Measurements from ENCODE around the gene HBS1L. TPM values are rescaled to one million over a fixed set of nuclear protein-coding genes. Genes with fewer than 3 reads are reported as not detected.

The HBS1L gene
- total and polyA plus RNA-seq, 10 of the 15 experiments (the other 5 are each of a cell fraction or from before 2014, with no cell fraction given) = 58.7 to 142 (median 78.8) TPM

GRCh38 chr6:134910593-134910935 is 144.1 kb downstream of the HBS1L start:
- no peak overlapping the region for H2AFZ ChIP-seq (ENCODE audit: control insufficient read depth, low read depth, low read length)
- no peaks in the 10 kb centered on the region; a peak in 1 of 4 replicates for H3K27me3 ChIP-seq (replicated peaks in 1 of 2; ENCODE audit: control insufficient read depth in 2 of 2, insufficient read depth in 2 of 2, low read length in 1 of 2)
- ChIA-PET CTCF (no interaction called here), POLR2A (no interaction called here), SMC1A (ENCODE audit: uncharacterized antibody, unreplicated experiment) (no interaction called here), RAD21 (ENCODE audit: unreplicated experiment) (no interaction called here)
- H3K9me3 ChIP-seq (replicated peaks; ENCODE audit: control insufficient read depth, insufficient read depth, low read length) = no peaks in the 10 kb centered on the region
- BruUV-seq (replicated peaks) = no TSS peak
- 95% methylated on average over 1 of the region's 1 CpG for WGBS (ENCODE audit: insufficient coverage, insufficient replicate concordance, low lambda C conversion rate, missing lambda C conversion rate)
- no peak overlapping the region for H3K27ac ChIP-seq (ENCODE audit: control insufficient read depth, insufficient read depth)
- H3K79me2 ChIP-seq (ENCODE audit: control insufficient read depth, insufficient read depth, low read length) = no peaks in the 10 kb centered on the region
- no peak overlapping the region for H3K4me2 ChIP-seq (ENCODE audit: control insufficient read depth, insufficient read depth)
- ATAC-seq (no peak), FAIRE-seq (no peak), DNase-seq (ENCODE audit: low read depth, low spot score) (no peak)
- intact Hi-C loops (cut with micrococcal nuclease; ENCODE audit: unreplicated experiment) (no loop called here), in situ Hi-C loops (cut with MboI) (no loop called here)
- H3K9ac ChIP-seq (ENCODE audit: control insufficient read depth, insufficient read depth, low read length) = no peak overlapping the region
- no peak for TF ChIP-seq HDGF (IDR thresholded peaks at IDR 0.05)
- TF ChIP-seq, protein P1, sequence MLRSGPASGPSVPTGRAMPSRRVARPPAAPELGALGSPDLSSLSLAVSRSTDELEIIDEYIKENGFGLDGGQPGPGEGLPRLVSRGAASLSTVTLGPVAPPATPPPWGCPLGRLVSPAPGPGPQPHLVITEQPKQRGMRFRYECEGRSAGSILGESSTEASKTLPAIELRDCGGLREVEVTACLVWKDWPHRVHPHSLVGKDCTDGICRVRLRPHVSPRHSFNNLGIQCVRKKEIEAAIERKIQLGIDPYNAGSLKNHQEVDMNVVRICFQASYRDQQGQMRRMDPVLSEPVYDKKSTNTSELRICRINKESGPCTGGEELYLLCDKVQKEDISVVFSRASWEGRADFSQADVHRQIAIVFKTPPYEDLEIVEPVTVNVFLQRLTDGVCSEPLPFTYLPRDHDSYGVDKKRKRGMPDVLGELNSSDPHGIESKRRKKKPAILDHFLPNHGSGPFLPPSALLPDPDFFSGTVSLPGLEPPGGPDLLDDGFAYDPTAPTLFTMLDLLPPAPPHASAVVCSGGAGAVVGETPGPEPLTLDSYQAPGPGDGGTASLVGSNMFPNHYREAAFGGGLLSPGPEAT (IDR thresholded peaks at IDR 0.05; ENCODE audit: low read depth) = no peak
- no peaks in the 10 kb centered on the region for H3K4me1 ChIP-seq (ENCODE audit: control insufficient read depth, insufficient read depth, low read length)
- no peak overlapping the region for H3K4me3 ChIP-seq
- H3K36me3 ChIP-seq (ENCODE audit: control insufficient read depth in 2 of 2, insufficient read depth in 2 of 2, low read length in 1 of 2) = no peaks in the 10 kb centered on the region
- no peaks in the 10 kb centered on the region for H4K20me1 ChIP-seq (ENCODE audit: control insufficient read depth, insufficient read depth)

Small RNA genes within 50 kb of the gene (microRNA-seq; reads per million reads assigned to microRNA genes)
- gene MIR3662 = 6.0 reads per million, percentile 34 among the genes with 10 or more reads in this experiment

Other genes with a start within 250 kb of the HBS1L start
- 0.82 and 1.8 TPM in 2 replicates for gene ALDH8A1, start 104.7 kb downstream of the HBS1L start, total RNA-seq (2014; rRNA removed)
- 0.13 and 0.37 TPM in 2 replicates for gene ALDH8A1, start 104.7 kb downstream of the HBS1L start, total RNA-seq (2014; rRNA removed; fragmentation: Illumina TruSeq; extraction: Trizol)
- gene ALDH8A1, start 104.7 kb downstream of the HBS1L start, total RNA-seq (2021) = 0.66 and 0.97 TPM in 2 replicates
- 0.73 and 1.2 TPM in 2 replicates for gene ALDH8A1, start 104.7 kb downstream of the HBS1L start, polyA plus RNA-seq (2011; rRNA removed)
- gene ALDH8A1, start 104.7 kb downstream of the HBS1L start, polyA plus RNA-seq (2014; fragmentation: Illumina TruSeq; extraction: Trizol) = 0.62 TPM in 1 of 2 replicates, not detected in the other
- not detected for gene ALDH8A1, start 104.7 kb downstream of the HBS1L start, polyA plus RNA-seq (2014; fragmentation: Nextera tagmentation; extraction: Ambion mirVana)
- 0.18 and 1.5 TPM in 2 replicates for gene ALDH8A1, start 104.7 kb downstream of the HBS1L start, polyA plus RNA-seq (2014; rRNA removed)
- gene ALDH8A1, start 104.7 kb downstream of the HBS1L start, polyA plus RNA-seq (2016; fragmentation: Nextera tagmentation; extraction: Ambion mirVana) = under 1 TPM in 1 of 2 experiments, not detected in 1; 0.15 TPM
- 16.1 TPM in 2 replicates for gene MYB, start 126.5 kb upstream of the HBS1L start, total RNA-seq (2014; rRNA removed)
- gene MYB, start 126.5 kb upstream of the HBS1L start, total RNA-seq (2014; rRNA removed; fragmentation: Illumina TruSeq; extraction: Trizol) = 21.8 and 23.2 TPM in 2 replicates
- gene MYB, start 126.5 kb upstream of the HBS1L start, total RNA-seq (2021) = 21.3 and 22.4 TPM in 2 replicates
- 20.3 and 20.7 TPM in 2 replicates for gene MYB, start 126.5 kb upstream of the HBS1L start, polyA plus RNA-seq (2011; rRNA removed)
- 25.2 and 32.5 TPM in 2 replicates for gene MYB, start 126.5 kb upstream of the HBS1L start, polyA plus RNA-seq (2014; fragmentation: Illumina TruSeq; extraction: Trizol)
- gene MYB, start 126.5 kb upstream of the HBS1L start, polyA plus RNA-seq (2014; fragmentation: Nextera tagmentation; extraction: Ambion mirVana) = 10 to 100 TPM in 1 of 2 experiments, 1 to 10 TPM in 1; 7.0 to 10.3 TPM
- gene MYB, start 126.5 kb upstream of the HBS1L start, polyA plus RNA-seq (2014; rRNA removed) = 15.5 and 17.9 TPM in 2 replicates
- gene MYB, start 126.5 kb upstream of the HBS1L start, polyA plus RNA-seq (2016; fragmentation: Nextera tagmentation; extraction: Ambion mirVana) = 10 to 100 TPM; 24.1 to 29.8 TPM

Measured in GM12878 (cell line).